ENCODE data around the gene ASB15. TPM values are rescaled to one million over a fixed set of nuclear protein-coding genes. Genes with fewer than 3 reads are reported as not detected.

Gene ASB15
- not detected in 2 replicates for total RNA-seq

GRCh38 chr7:123601530-123601929 lies at the start of gene ASB15:
Gene ASB15 (plus strand): TSS chr7:123601821. CDS start chr7:123614503, 12,682 bp downstream.

GRCh38 chr7:123557398-123558288 lies 44.0 kb upstream of the ASB15 start, which contains the start of gene NDUFA5:
Gene NDUFA5 (minus strand): TSS chr7:123557818. CDS start chr7:123557795, 23 bp downstream.

GRCh38 chr7:123655614-123656013 lies 54.0 kb downstream of the ASB15 start, which contains the start of gene LMOD2:
Gene LMOD2 (plus strand): TSS chr7:123655866. CDS start chr7:123655964, 98 bp downstream.

Other genes with a start within 250 kb of the ASB15 start
- gene IQUB, start 67.2 kb upstream of the ASB15 start, total RNA-seq: 0.53 and 0.75 TPM in 2 replicates
- gene NDUFA5, start 44.0 kb upstream of the ASB15 start, total RNA-seq: 43.6 and 57.7 TPM in 2 replicates
- gene LMOD2, start 54.0 kb downstream of the ASB15 start, total RNA-seq: not detected in 2 replicates
- 9.5 and 14.5 TPM in 2 replicates for gene WASL, start 147.2 kb downstream of the ASB15 start, total RNA-seq
- not detected in 2 replicates for gene HYAL4, start 243.3 kb downstream of the ASB15 start, total RNA-seq

Data from aortic smooth muscle cell (primary cell).